HEK293 (cell line): ENCODE measurements around the gene NID1.

Experiments used
- HOXA7 ChIP-seq: sonication (generic); formaldehyde crosslinking; IDR thresholded peaks from 2 replicates; pipeline ENCODE4 v1.8.1; 2022; ENCODE audit warnings: missing genetic modification reagents, borderline replicate concordance
- HOXC10 ChIP-seq: sonication (generic); formaldehyde crosslinking; IDR thresholded peaks from 2 replicates; pipeline ENCODE4 v1.8.1; 2023; ENCODE audit warnings: mild to moderate bottlenecking, missing genetic modification reagents
- HOXD13 ChIP-seq: sonication (generic); formaldehyde crosslinking; IDR thresholded peaks from 2 replicates; pipeline ENCODE4 v1.8.0; 2022; ENCODE audit warnings: missing genetic modification reagents, borderline replicate concordance
- KLF10 ChIP-seq: fragments of 450-650 bp; IDR thresholded peaks from 2 replicates; pipeline ENCODE4 v1.5.1; 2018; ENCODE audit warnings: missing biosample characterization, mild to moderate bottlenecking, missing genetic modification characterization
- KLF8 ChIP-seq: fragments of 450-650 bp; formaldehyde crosslinking; IDR thresholded peaks from 2 replicates; pipeline ENCODE4 v1.5.1; 2016; ENCODE audit warnings: missing biosample characterization, missing genetic modification characterization
- MZF1 ChIP-seq: fragments of 450-650 bp; formaldehyde crosslinking; IDR thresholded peaks from 2 replicates; pipeline ENCODE4 v1.5.1; 2017; ENCODE audit warnings: missing biosample characterization, missing genetic modification characterization, borderline replicate concordance
- SP2 ChIP-seq: fragments of 450-650 bp; formaldehyde crosslinking; IDR thresholded peaks from 2 replicates; pipeline ENCODE4 v1.5.1; 2016; ENCODE audit warnings: missing biosample characterization, missing genetic modification characterization
- ZBTB20 ChIP-seq: fragments of 450-650 bp; formaldehyde crosslinking; IDR thresholded peaks from 2 replicates; pipeline ENCODE4 v1.5.1; 2016; ENCODE audit warnings: missing biosample characterization, missing genetic modification characterization
- ZBTB21 ChIP-seq: fragments of 450-650 bp; formaldehyde crosslinking; IDR thresholded peaks from 2 replicates; pipeline ENCODE4 v1.5.1; 2017; ENCODE audit warnings: missing biosample characterization, missing genetic modification characterization
- ZBTB8A ChIP-seq: fragments of 450-650 bp; formaldehyde crosslinking; IDR thresholded peaks from 2 replicates; pipeline ENCODE4 v1.5.1; 2016; ENCODE audit warnings: missing biosample characterization, missing genetic modification characterization
- ZIC2 ChIP-seq: fragments of 450-650 bp; formaldehyde crosslinking; IDR thresholded peaks from 2 replicates; pipeline ENCODE4 v1.5.1; 2016; ENCODE audit warnings: missing biosample characterization, missing genetic modification characterization
- ZNF114 ChIP-seq: fragments of 450-650 bp; formaldehyde crosslinking; IDR thresholded peaks from 2 replicates; pipeline ENCODE4 v1.5.0; 2017; ENCODE audit warnings: missing biosample characterization, missing genetic modification characterization
- ZNF140 ChIP-seq: fragments of 450-650 bp; formaldehyde crosslinking; IDR thresholded peaks from 2 replicates; pipeline ENCODE4 v1.5.1; 2016; ENCODE audit warnings: missing biosample characterization, missing genetic modification characterization
- ZNF146 ChIP-seq: fragments of 450-650 bp; formaldehyde crosslinking; IDR thresholded peaks from 2 replicates; pipeline ENCODE4 v1.5.1; 2016; ENCODE audit warnings: missing biosample characterization, missing genetic modification characterization
- ZNF2 ChIP-seq: fragments of 450-650 bp; formaldehyde crosslinking; IDR thresholded peaks from 2 replicates; pipeline ENCODE4 v1.5.1; 2016; ENCODE audit warnings: missing biosample characterization, missing genetic modification characterization
- ZNF221 ChIP-seq: fragments of 450-650 bp; formaldehyde crosslinking; IDR thresholded peaks from 2 replicates; pipeline ENCODE4 v1.5.1; 2017; ENCODE audit warnings: missing biosample characterization, missing genetic modification characterization, borderline replicate concordance
- ZNF223 ChIP-seq: fragments of 450-650 bp; formaldehyde crosslinking; IDR thresholded peaks from 2 replicates; pipeline ENCODE4 v1.5.1; 2016; ENCODE audit warnings: missing biosample characterization, missing genetic modification characterization
- ZNF280C ChIP-seq: fragments of 450-650 bp; formaldehyde crosslinking; IDR thresholded peaks from 2 replicates; pipeline ENCODE4 v1.5.1; 2016; ENCODE audit warnings: missing biosample characterization, missing genetic modification characterization
- ZNF292 ChIP-seq: fragments of 450-650 bp; formaldehyde crosslinking; IDR thresholded peaks from 2 replicates; pipeline ENCODE4 v1.5.1; 2016; ENCODE audit warnings: low read depth, missing biosample characterization, missing genetic modification characterization, borderline replicate concordance
- ZNF324 ChIP-seq: fragments of 450-650 bp; formaldehyde crosslinking; IDR thresholded peaks from 2 replicates; pipeline ENCODE4 v1.5.1; 2016; ENCODE audit warnings: missing biosample characterization, missing genetic modification characterization
- ZNF335 ChIP-seq: fragments of 450-650 bp; formaldehyde crosslinking; conservative IDR thresholded peaks from 2 replicates; pipeline ENCODE4 v1.5.1; 2016; ENCODE audit warnings: missing biosample characterization, missing genetic modification characterization
- ZNF350 ChIP-seq: fragments of 450-650 bp; formaldehyde crosslinking; IDR thresholded peaks from 2 replicates; pipeline ENCODE4 v1.5.0; 2017; ENCODE audit warnings: missing biosample characterization, mild to moderate bottlenecking, missing genetic modification characterization
- ZNF366 ChIP-seq: fragments of 450-650 bp; formaldehyde crosslinking; conservative IDR thresholded peaks from 2 replicates; pipeline ENCODE4 v1.5.1; 2016; ENCODE audit warnings: missing biosample characterization, missing genetic modification characterization
- ZNF555 ChIP-seq: fragments of 450-650 bp; formaldehyde crosslinking; conservative IDR thresholded peaks from 2 replicates; pipeline ENCODE4 v1.5.1; 2017; ENCODE audit warnings: missing biosample characterization, mild to moderate bottlenecking, missing genetic modification characterization, inconsistent platforms
- ZNF621 ChIP-seq: fragments of 450-650 bp; formaldehyde crosslinking; IDR thresholded peaks from 2 replicates; pipeline ENCODE4 v1.5.1; 2017; ENCODE audit warnings: missing biosample characterization, missing genetic modification characterization
- ZNF660 ChIP-seq: fragments of 450-650 bp; IDR thresholded peaks from 2 replicates; pipeline ENCODE4 v1.5.1; 2018; ENCODE audit warnings: missing biosample characterization, mild to moderate bottlenecking, missing genetic modification characterization
- ZNF701 ChIP-seq: fragments of 450-650 bp; formaldehyde crosslinking; IDR thresholded peaks from 2 replicates; pipeline ENCODE4 v1.5.1; 2016; ENCODE audit warnings: missing biosample characterization, missing genetic modification characterization
- ZNF837 ChIP-seq: fragments of 450-650 bp; formaldehyde crosslinking; IDR thresholded peaks from 2 replicates; pipeline ENCODE4 v1.5.1; 2016; ENCODE audit warnings: missing biosample characterization, missing genetic modification characterization
- ZXDB ChIP-seq: fragments of 450-650 bp; formaldehyde crosslinking; IDR thresholded peaks from 2 replicates; pipeline ENCODE4 v1.5.1; 2016; ENCODE audit warnings: missing biosample characterization, missing genetic modification characterization
- TF ChIP-seq, protein P1 (sequence below): IDR thresholded peaks from 2 replicates; pipeline ENCODE4 v1.6.1; 2011; ENCODE audit warnings: mild to moderate bottlenecking, low read depth, low read length, borderline replicate concordance
- TF ChIP-seq, protein P2 (sequence below): fragments of 450-650 bp; formaldehyde crosslinking; IDR thresholded peaks from 2 replicates; pipeline ENCODE4 v1.5.1; 2016; ENCODE audit warnings: missing biosample characterization, missing genetic modification characterization, borderline replicate concordance
- TF ChIP-seq, protein P3 (sequence below): fragments of 450-650 bp; formaldehyde crosslinking; IDR thresholded peaks from 2 replicates; pipeline ENCODE4 v1.5.1; 2017; ENCODE audit warnings: missing biosample characterization, missing genetic modification characterization
- TF ChIP-seq, protein P4 (sequence below): fragments of 450-650 bp; formaldehyde crosslinking; IDR thresholded peaks from 2 replicates; pipeline ENCODE4 v1.5.1; 2017; ENCODE audit warnings: missing biosample characterization, missing genetic modification characterization

Gene NID1

GRCh38 chr1:236064674-236065508 lies at the start of gene NID1 (continued):
- no peak for TF ChIP-seq ZNF114 (tag by site-specific recombination)
- TF ChIP-seq, protein P1, sequence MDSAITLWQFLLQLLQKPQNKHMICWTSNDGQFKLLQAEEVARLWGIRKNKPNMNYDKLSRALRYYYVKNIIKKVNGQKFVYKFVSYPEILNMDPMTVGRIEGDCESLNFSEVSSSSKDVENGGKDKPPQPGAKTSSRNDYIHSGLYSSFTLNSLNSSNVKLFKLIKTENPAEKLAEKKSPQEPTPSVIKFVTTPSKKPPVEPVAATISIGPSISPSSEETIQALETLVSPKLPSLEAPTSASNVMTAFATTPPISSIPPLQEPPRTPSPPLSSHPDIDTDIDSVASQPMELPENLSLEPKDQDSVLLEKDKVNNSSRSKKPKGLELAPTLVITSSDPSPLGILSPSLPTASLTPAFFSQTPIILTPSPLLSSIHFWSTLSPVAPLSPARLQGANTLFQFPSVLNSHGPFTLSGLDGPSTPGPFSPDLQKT, result no peak
- TF ChIP-seq HOXC10 (CRISPR knock-in tag), result no peak
- TF ChIP-seq ZNF140 (tag by site-specific recombination), result no peak
- no peak for TF ChIP-seq HOXD13
- peak; percentile 64; the same call in 1 of the 2 replicates for TF ChIP-seq ZNF837 (tag by site-specific recombination)
- no peak for TF ChIP-seq ZNF621 (tag by site-specific recombination)
- TF ChIP-seq ZNF555 (tag by site-specific recombination), result no peak
- no peak for TF ChIP-seq ZNF292 (tag by site-specific recombination)
- TF ChIP-seq, protein P2, sequence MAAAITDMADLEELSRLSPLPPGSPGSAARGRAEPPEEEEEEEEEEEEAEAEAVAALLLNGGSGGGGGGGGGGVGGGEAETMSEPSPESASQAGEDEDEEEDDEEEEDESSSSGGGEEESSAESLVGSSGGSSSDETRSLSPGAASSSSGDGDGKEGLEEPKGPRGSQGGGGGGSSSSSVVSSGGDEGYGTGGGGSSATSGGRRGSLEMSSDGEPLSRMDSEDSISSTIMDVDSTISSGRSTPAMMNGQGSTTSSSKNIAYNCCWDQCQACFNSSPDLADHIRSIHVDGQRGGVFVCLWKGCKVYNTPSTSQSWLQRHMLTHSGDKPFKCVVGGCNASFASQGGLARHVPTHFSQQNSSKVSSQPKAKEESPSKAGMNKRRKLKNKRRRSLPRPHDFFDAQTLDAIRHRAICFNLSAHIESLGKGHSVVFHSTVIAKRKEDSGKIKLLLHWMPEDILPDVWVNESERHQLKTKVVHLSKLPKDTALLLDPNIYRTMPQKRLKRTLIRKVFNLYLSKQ (tag by site-specific recombination), result no peak
- no peak for TF ChIP-seq ZNF221
- TF ChIP-seq, protein P3, sequence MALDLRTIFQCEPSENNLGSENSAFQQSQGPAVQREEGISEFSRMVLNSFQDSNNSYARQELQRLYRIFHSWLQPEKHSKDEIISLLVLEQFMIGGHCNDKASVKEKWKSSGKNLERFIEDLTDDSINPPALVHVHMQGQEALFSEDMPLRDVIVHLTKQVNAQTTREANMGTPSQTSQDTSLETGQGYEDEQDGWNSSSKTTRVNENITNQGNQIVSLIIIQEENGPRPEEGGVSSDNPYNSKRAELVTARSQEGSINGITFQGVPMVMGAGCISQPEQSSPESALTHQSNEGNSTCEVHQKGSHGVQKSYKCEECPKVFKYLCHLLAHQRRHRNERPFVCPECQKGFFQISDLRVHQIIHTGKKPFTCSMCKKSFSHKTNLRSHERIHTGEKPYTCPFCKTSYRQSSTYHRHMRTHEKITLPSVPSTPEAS (tag by site-specific recombination), result peak; percentile 26; the same call in 1 of the 2 replicates
- TF ChIP-seq ZNF660 (tag by site-specific recombination), result peak; percentile 81
- TF ChIP-seq ZBTB8A (tag by site-specific recombination), result peak; percentile 98
- TF ChIP-seq ZNF701, result no peak
- peak; percentile 57; the same call in 1 of the 2 replicates for TF ChIP-seq ZNF280C (tag by site-specific recombination)
- TF ChIP-seq KLF10, result peak; percentile 86
- peak; percentile 91 for TF ChIP-seq ZXDB (tag by site-specific recombination)
- no peak for TF ChIP-seq HOXA7 (CRISPR knock-in tag)
- TF ChIP-seq ZIC2, result peak; percentile 90
- TF ChIP-seq MZF1, result 0 out of 2 replicates have a peak, but pooled peaks have one; percentile 72
- TF ChIP-seq ZNF324 (tag by site-specific recombination), result peak; percentile 84
- peak; percentile 86 for TF ChIP-seq KLF8 (tag by site-specific recombination)
- peak; percentile 98 for TF ChIP-seq ZNF335 (tag by site-specific recombination)
- no peak for TF ChIP-seq ZNF223
- TF ChIP-seq ZBTB20 (tag by site-specific recombination), result peak; percentile 80
- TF ChIP-seq ZNF2 (tag by site-specific recombination), result 0 out of 2 replicates have a peak, but pooled peaks have one; percentile 57
- peak; percentile 96 for TF ChIP-seq SP2 (tag by site-specific recombination)
- TF ChIP-seq ZNF350 (tag by site-specific recombination), result no peak
- TF ChIP-seq ZNF146 (tag by site-specific recombination), result no peak
- TF ChIP-seq ZNF366, result peak; percentile 30; the same call in 1 of the 2 replicates
- peak; percentile 22; the same call in 1 of the 2 replicates for TF ChIP-seq ZBTB21 (tag by site-specific recombination)
- TF ChIP-seq, protein P4, sequence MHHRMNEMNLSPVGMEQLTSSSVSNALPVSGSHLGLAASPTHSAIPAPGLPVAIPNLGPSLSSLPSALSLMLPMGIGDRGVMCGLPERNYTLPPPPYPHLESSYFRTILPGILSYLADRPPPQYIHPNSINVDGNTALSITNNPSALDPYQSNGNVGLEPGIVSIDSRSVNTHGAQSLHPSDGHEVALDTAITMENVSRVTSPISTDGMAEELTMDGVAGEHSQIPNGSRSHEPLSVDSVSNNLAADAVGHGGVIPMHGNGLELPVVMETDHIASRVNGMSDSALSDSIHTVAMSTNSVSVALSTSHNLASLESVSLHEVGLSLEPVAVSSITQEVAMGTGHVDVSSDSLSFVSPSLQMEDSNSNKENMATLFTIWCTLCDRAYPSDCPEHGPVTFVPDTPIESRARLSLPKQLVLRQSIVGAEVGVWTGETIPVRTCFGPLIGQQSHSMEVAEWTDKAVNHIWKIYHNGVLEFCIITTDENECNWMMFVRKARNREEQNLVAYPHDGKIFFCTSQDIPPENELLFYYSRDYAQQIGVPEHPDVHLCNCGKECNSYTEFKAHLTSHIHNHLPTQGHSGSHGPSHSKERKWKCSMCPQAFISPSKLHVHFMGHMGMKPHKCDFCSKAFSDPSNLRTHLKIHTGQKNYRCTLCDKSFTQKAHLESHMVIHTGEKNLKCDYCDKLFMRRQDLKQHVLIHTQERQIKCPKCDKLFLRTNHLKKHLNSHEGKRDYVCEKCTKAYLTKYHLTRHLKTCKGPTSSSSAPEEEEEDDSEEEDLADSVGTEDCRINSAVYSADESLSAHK (tag by site-specific recombination), result no peak
